GM12878 (cell line): ENCODE results near the gene SLAMF1. TPM values are rescaled to one million over a fixed set of nuclear protein-coding genes. Genes with fewer than 3 reads are reported as not detected.
"Not testable (repeated sequence)": the region's sequence is repeated elsewhere in the genome, so short reads cannot be mapped to it uniquely, and the experiment has no call there.

Experiments
- ATAC-seq: fragments of 200-7000 bp; cut with Tn5 transposase; 3 replicates; pipeline ENCODE4 v1.9.1; 2020; ENCODE audit warnings: mild to moderate bottlenecking, moderate library complexity
- BruUV-seq: library from RNA; stranded (reverse); fragments of 400-500 nt; replicated peaks from 2 replicates; lab custom pipeline; 2021; lab: Mats Ljungman, UMichigan
- CTCF ChIA-PET: fragments of 300-600 bp; sonication (Branson Sonifier 250); formaldehyde crosslinking; extraction: SDS; loops from one replicate; lab custom pipeline; 2021; ENCODE audit warnings: inconsistent platforms; lab: Yijun Ruan, JAX
- POLR2A ChIA-PET: fragments of 350-600 bp; formaldehyde crosslinking; extraction: SDS; loops from one replicate; lab custom pipeline; 2021; ENCODE audit warnings: inconsistent platforms; lab: Charles Lee
- RAD21 ChIA-PET: fragments of 300-600 bp; sonication (Branson Sonifier 250); formaldehyde crosslinking; loops from one replicate; lab custom pipeline; 2023; ENCODE audit warnings: antibody characterized with exemption; ENCODE audit not compliant: unreplicated experiment; lab: Charles Lee
- SMC1A ChIA-PET: fragments of 300-600 bp; sonication (Branson Sonifier 250); formaldehyde crosslinking; loops from one replicate; lab custom pipeline; 2023; ENCODE audit not compliant: unreplicated experiment, uncharacterized antibody; lab: Charles Lee
- DNase-seq: peaks from one replicate; pipeline ENCODE4 v3.0.0-alpha.2; 2011; ENCODE audit warnings: low read depth, low spot score
- FAIRE-seq: peaks from 3 replicates; lab custom pipeline; 2011; peaks lifted over from hg19 to GRCh38; lab: Jason Lieb, UNC
- H2AFZ ChIP-seq: 2 replicates; pipeline ENCODE4 v1.6.0; 2011; ENCODE audit warnings: low read depth, low read length, control low read depth; ENCODE audit not compliant: control insufficient read depth
- H3K27ac ChIP-seq: 2 replicates; pipeline ENCODE4 v1.5.1; 2011; ENCODE audit warnings: control low read depth; ENCODE audit not compliant: control insufficient read depth, insufficient read depth
- H3K27me3 ChIP-seq, 2 experiments: replicated peaks in 1 of 2; 2 replicates each; pipeline versions ENCODE4 v1.6.0 to v1.6.1; 2011; ENCODE audit warnings: low read length in 1 of 2; ENCODE audit not compliant: control insufficient read depth in 2 of 2, insufficient read depth in 2 of 2
- H3K36me3 ChIP-seq, 2 experiments: 2 replicates each; pipeline ENCODE4 v1.5.1; 2011; ENCODE audit warnings: low read length in 1 of 2; ENCODE audit not compliant: control insufficient read depth in 2 of 2, insufficient read depth in 2 of 2
- H3K4me1 ChIP-seq: 2 replicates; pipeline ENCODE4 v1.6.1; 2011; ENCODE audit warnings: mild to moderate bottlenecking, low read length, moderate library complexity, mixed read lengths; ENCODE audit not compliant: control insufficient read depth, insufficient read depth
- H3K4me2 ChIP-seq: 2 replicates; pipeline ENCODE4 v1.6.0; 2011; ENCODE audit warnings: control low read depth; ENCODE audit not compliant: control insufficient read depth, insufficient read depth
- H3K4me3 ChIP-seq: fragments of 200-600 bp; sonication (generic); 2 replicates; pipeline ENCODE4 v1.5.1; 2016
- H3K79me2 ChIP-seq: 2 replicates; pipeline ENCODE4 v1.6.0; 2011; ENCODE audit warnings: low read length; ENCODE audit not compliant: control insufficient read depth, insufficient read depth
- H3K9ac ChIP-seq: 2 replicates; pipeline ENCODE4 v1.8.0; 2011; ENCODE audit warnings: low read length, control low read depth, mixed read lengths; ENCODE audit not compliant: control insufficient read depth, insufficient read depth
- H3K9me3 ChIP-seq: replicated peaks from 3 replicates; pipeline ENCODE4 v1.5.1; 2011; ENCODE audit warnings: mild to moderate bottlenecking, low read length; ENCODE audit not compliant: control insufficient read depth, insufficient read depth
- H4K20me1 ChIP-seq: 2 replicates; pipeline ENCODE4 v1.6.0; 2011; ENCODE audit not compliant: control insufficient read depth, insufficient read depth
- CTCF ChIP-seq, 3 experiments: IDR thresholded peaks in 2 of 3; conservative IDR thresholded peaks in 1 of 3; 2 replicates each; pipeline ENCODE4 v1.5.1; 2011; ENCODE audit warnings: low read depth in 3 of 3, low read length in 3 of 3, mild to moderate bottlenecking in 3 of 3, control low read depth in 2 of 3, moderate library complexity in 2 of 3, inconsistent platforms in 1 of 3, mixed read lengths in 1 of 3; ENCODE audit not compliant: control insufficient read depth in 2 of 3, insufficient read depth in 1 of 3; ENCODE audit errors: extremely low read depth in 1 of 3
- SMARCA5 ChIP-seq: fragments of 450-650 bp; IDR thresholded peaks from 2 replicates; pipeline ENCODE4 v1.6.1; 2017; ENCODE audit warnings: mild to moderate bottlenecking
- WGBS: methylation state at CpG from one replicate; pipeline ENCODE4 v1.1.6; 2016; ENCODE audit warnings: low lambda C conversion rate; ENCODE audit not compliant: insufficient replicate concordance, insufficient coverage; ENCODE audit errors: missing lambda C conversion rate; 5-methylcytosine and 5-hydroxymethylcytosine counted together
- in situ Hi-C: fragments of 300-500 bp; cut with MboI; formaldehyde crosslinking; loops from 9 replicates; pipeline ENCODE4 v1.14.3; 2018; ENCODE audit warnings: mixed read lengths
- intact Hi-C: fragments of 100-400 bp; cut with micrococcal nuclease; formaldehyde crosslinking; loops from one replicate; pipeline ENCODE4 v1.14.2; 2022; ENCODE audit not compliant: unreplicated experiment
- polyA plus RNA-seq, 11 experiments: library from polyadenylated mRNA; depleted of rRNA in 4 of 11; unstranded in 6 of 11; stranded (reverse) in 5 of 11; fragments of >200 nt; fragmentation: Nextera tagmentation in 4 of 11; fragmentation: Illumina TruSeq in 1 of 11; extraction: Ambion mirVana in 4 of 11; extraction: Trizol in 1 of 11; gene quantifications; 1 replicate in 1 of 11; 2 replicates in 10 of 11; pipeline versions ENCODE4 v1.2.1 to v1.2.3, GENCODE V29; 2011 to 2016; ENCODE audit warnings: inconsistent platforms in 2 of 11, missing spikeins in 2 of 11, low read depth in 1 of 11
- total RNA-seq, 4 experiments: library from RNA; depleted of rRNA in 3 of 4; stranded (reverse); fragments of >200 nt in 3 of 4; fragmentation: Illumina TruSeq in 1 of 4; extraction: Trizol in 1 of 4; gene quantifications; 2 replicates each; pipeline versions ENCODE4 v1.2.1 to v1.2.3, GENCODE V29; 2013 to 2021
- TF ChIP-seq, protein P1 (sequence below): fragments of 450-650 bp; IDR thresholded peaks from 2 replicates; pipeline ENCODE4 v1.6.1; 2017; ENCODE audit warnings: antibody characterized with exemption, mild to moderate bottlenecking, moderate library complexity

The SLAMF1 gene
- total and polyA plus RNA-seq, 10 of the 15 experiments (the other 5 are each of a cell fraction or from before 2014, with no cell fraction given) = 87.3 to 260 (median 131) TPM

DNA sequence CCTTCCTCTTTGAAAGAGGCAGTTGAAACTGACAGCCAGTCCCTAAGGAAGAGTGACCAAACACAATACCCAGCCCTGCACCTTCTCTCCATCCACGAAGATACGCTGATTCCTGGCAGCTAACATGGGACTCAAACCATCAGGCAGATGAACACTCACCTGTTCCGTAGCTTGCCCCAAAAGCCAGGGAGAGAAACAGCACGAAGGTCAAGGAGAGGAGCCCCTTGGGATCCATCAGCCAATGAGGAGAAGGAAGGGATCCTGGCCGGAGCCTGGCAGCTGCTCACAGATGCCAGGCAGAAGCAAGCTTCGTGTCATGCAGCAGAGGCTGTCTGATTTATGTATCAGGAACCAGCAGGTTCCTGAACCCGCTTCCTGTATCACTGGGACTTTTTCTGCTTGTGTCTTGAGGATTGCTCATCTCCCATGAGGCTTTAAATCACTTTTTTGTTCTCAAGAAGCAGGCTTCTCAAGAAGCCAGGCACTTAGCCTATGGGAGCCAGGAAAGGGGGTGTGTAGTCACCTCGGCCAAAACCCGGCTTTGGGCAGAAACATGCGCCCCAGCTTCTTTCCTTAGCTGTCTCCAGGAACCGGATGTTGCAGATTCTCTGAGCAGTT, at the start of gene SLAMF1 (continued):
- TF ChIP-seq, protein P1, sequence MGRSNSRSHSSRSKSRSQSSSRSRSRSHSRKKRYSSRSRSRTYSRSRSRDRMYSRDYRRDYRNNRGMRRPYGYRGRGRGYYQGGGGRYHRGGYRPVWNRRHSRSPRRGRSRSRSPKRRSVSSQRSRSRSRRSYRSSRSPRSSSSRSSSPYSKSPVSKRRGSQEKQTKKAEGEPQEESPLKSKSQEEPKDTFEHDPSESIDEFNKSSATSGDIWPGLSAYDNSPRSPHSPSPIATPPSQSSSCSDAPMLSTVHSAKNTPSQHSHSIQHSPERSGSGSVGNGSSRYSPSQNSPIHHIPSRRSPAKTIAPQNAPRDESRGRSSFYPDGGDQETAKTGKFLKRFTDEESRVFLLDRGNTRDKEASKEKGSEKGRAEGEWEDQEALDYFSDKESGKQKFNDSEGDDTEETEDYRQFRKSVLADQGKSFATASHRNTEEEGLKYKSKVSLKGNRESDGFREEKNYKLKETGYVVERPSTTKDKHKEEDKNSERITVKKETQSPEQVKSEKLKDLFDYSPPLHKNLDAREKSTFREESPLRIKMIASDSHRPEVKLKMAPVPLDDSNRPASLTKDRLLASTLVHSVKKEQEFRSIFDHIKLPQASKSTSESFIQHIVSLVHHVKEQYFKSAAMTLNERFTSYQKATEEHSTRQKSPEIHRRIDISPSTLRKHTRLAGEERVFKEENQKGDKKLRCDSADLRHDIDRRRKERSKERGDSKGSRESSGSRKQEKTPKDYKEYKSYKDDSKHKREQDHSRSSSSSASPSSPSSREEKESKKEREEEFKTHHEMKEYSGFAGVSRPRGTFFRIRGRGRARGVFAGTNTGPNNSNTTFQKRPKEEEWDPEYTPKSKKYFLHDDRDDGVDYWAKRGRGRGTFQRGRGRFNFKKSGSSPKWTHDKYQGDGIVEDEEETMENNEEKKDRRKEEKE = no peak
- TF ChIP-seq SMARCA5 = no peak

DNA sequence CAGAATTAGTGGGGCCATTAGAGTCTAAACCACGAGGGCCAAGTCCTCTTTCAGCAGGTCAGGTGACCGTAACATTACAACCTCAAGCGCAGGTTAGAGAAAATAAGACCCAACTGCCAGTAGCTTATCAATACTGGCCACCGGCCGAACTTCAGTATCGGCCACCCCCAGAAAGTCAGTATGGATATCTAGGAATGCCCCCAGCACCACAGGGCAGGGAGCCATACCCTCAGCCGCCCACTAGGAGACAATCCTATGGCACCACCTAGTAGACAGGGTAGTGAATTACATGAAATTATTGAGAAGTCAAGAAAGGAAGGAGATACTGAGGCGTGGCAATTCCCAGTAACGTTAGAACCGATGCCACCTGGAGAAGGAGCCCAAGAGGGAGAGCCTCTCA, 45.5 kb upstream of the SLAMF1 start:
- ChIA-PET CTCF (interaction anchor here (0.9 to 1.5 kb wide), 6 partner anchors 8 to 56 kb away, joined by 3 to 5 read pairs (median 4); no protein-coding TSS in a partner anchor), POLR2A (interaction anchor here (0.9 to 1.0 kb wide), 2 partner anchors 18 to 78 kb away, joined by 3 to 5 read pairs; no protein-coding TSS in a partner anchor), RAD21 (interaction anchor here (1.1 kb wide), 1 partner anchor 15 kb away, joined by 3 read pairs; no protein-coding TSS in a partner anchor), SMC1A (interaction anchor here (0.7 to 1.4 kb wide), 4 partner anchors 14 to 52 kb away, joined by 3 to 4 read pairs (median 3); no protein-coding TSS in a partner anchor)
- H4K20me1 ChIP-seq, in situ Hi-C loops, H3K27ac ChIP-seq, H2AFZ ChIP-seq, H3K27me3 ChIP-seq, DNase-seq, H3K4me2 ChIP-seq, H3K9ac ChIP-seq, ATAC-seq, FAIRE-seq, H3K4me1 ChIP-seq, intact Hi-C loops, BruUV-seq, H3K4me3 ChIP-seq, H3K9me3 ChIP-seq: not testable (repeated sequence)
- peaks cover 65% of the 10 kb centered on the region for H3K79me2 ChIP-seq
- peaks cover 5 to 15% of the 10 kb centered on the region in 2 experiments for H3K36me3 ChIP-seq
- TF ChIP-seq CTCF (IDR thresholded peaks at IDR 0.05 in 2 of 3, conservative IDR thresholded peaks at IDR 0.05 in 1 of 3; ENCODE audit: control insufficient read depth in 2 of 3, extremely low read depth in 1 of 3, insufficient read depth in 1 of 3, low read depth in 3 of 3, low read length in 3 of 3) = peak in 1 of 3 experiments; percentile 18; a peak in 2 of 6 replicates
- 91% methylated on average over 10 of the region's 10 CpGs for WGBS
